ENCODE measurements around the gene ZC3H12D. TPM values are rescaled to one million over a fixed set of nuclear protein-coding genes. Genes with fewer than 3 reads are reported as not detected.

The ZC3H12D gene
- total and polyA plus RNA-seq, 11 donors: 0.14 to 3.0 (median 0.42) TPM

GRCh38 chr6:149501768-149502167, 17.0 kb upstream of the ZC3H12D start:
- Histone ChIP-seq H3K9me3 (no peaks in the 10 kb centered on the region), H3K4me1 (peaks cover 0 to 15% (median 2%) of the 10 kb centered on the region in 12 donors), H3K27ac (no peak overlapping the region), H3K36me3 (peaks cover 0 to 54% (median 22%) of the 10 kb centered on the region in 9 donors), H3K27me3 (no peaks in the 10 kb centered on the region), H3K4me3 (no peak overlapping the region)
- intact Hi-C loops (cut with DNase I): no loop called here
- DNase-seq: no peak
- WGBS, 4 donors: 97 to 98% (median 97%) methylated on average over 3 of the region's 3 CpGs
- peak in 1 of 4 donors; percentile 36 for ATAC-seq
- TF ChIP-seq CTCF (IDR thresholded peaks at IDR 0.05) (no peak), POLR2A (IDR thresholded peaks at IDR 0.05) (no peak)

DNA sequence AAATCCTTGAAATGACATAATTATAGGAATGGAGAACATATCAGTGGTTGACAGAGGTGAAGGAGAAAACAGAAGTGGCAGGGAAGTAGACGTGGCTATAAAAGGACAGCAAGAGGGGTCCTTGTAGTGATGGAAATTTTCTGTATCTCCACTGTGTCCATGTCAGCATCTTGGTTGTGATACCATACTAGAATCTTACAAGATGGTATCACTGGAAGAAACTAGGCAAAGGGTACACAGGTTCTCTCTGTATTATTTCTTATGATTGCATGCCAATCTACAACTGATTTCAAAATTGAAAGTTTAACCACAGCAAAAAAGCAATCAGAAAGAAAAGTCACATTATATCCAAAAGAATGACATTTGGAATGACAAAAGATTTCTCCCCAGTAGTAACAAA, 16.4 kb upstream of the ZC3H12D start:
- H3K36me3 ChIP-seq: peaks cover 0 to 49% (median 22%) of the 10 kb centered on the region in 9 donors
- WGBS, 4 donors: 87 to 90% (median 89%) methylated on average over 1 of the region's 1 CpG
- DNase-seq: no peak
- H3K4me1 ChIP-seq: peaks cover 0 to 15% (median 2%) of the 10 kb centered on the region in 12 donors
- H3K27me3 ChIP-seq: no peaks in the 10 kb centered on the region
- H3K27ac ChIP-seq: no peak overlapping the region
- TF ChIP-seq POLR2A (IDR thresholded peaks at IDR 0.05) (no peak), CTCF (IDR thresholded peaks at IDR 0.05) (no peak)
- intact Hi-C loops (cut with DNase I): no loop called here
- H3K4me3 ChIP-seq: no peak overlapping the region
- H3K9me3 ChIP-seq: no peaks in the 10 kb centered on the region
- ATAC-seq: no peak

GRCh38 chr6:149500096-149500495, 15.3 kb upstream of the ZC3H12D start:
- DNase-seq (no peak), ATAC-seq (no peak)
- intact Hi-C loops (cut with DNase I): no loop called here

GRCh38 chr6:149499066-149499465, 14.3 kb upstream of the ZC3H12D start:
- peaks cover 0 to 28% (median under 1%) of the 10 kb centered on the region in 9 donors for H3K36me3 ChIP-seq
- no peak overlapping the region for H3K4me3 ChIP-seq
- 42 to 54% (median 48%) methylated on average over 3 of the region's 3 CpGs for WGBS, 4 donors
- intact Hi-C loops (cut with DNase I): no loop called here
- ATAC-seq (peak in 3 of 4 donors; percentile 44 to 56 (median 50)), DNase-seq (no peak)
- H3K9me3 ChIP-seq: no peaks in the 10 kb centered on the region
- peaks cover 0 to 19% (median 2%) of the 10 kb centered on the region in 12 donors for H3K4me1 ChIP-seq
- H3K27me3 ChIP-seq: no peaks in the 10 kb centered on the region
- TF ChIP-seq POLR2A (IDR thresholded peaks at IDR 0.05) (no peak), CTCF (IDR thresholded peaks at IDR 0.05) (no peak)
- H3K27ac ChIP-seq: peak overlapping the region in 1 of 12 donors; percentile 46

More at GRCh38 chr6:149500096-149500495, 15.3 kb upstream of the ZC3H12D start:
- 88 to 95% (median 91%) methylated on average over 1 of the region's 1 CpG for WGBS, 4 donors
- H3K9me3 ChIP-seq: no peaks in the 10 kb centered on the region
- no peak overlapping the region for H3K4me3 ChIP-seq
- H3K27me3 ChIP-seq: no peaks in the 10 kb centered on the region
- TF ChIP-seq CTCF (IDR thresholded peaks at IDR 0.05): no peak
- TF ChIP-seq POLR2A (IDR thresholded peaks at IDR 0.05): no peak
- H3K27ac ChIP-seq: peak overlapping the region in 1 of 12 donors; percentile 15
- H3K36me3 ChIP-seq: peaks cover 0 to 38% (median 11%) of the 10 kb centered on the region in 9 donors
- H3K4me1 ChIP-seq: peaks cover 0 to 15% (median 2%) of the 10 kb centered on the region in 12 donors

Data from heart left ventricle (tissue), 16 donors.